Endothelial cell of umbilical vein (primary cell): Measurements from ENCODE around the gene PLEKHG4. TPM values are rescaled to one million over a fixed set of nuclear protein-coding genes. Genes with fewer than 3 reads are reported as not detected.

Experiments
- BruUV-seq: library from RNA; stranded (reverse); fragments of 400-500 nt; replicated peaks from 2 replicates; lab custom pipeline; 2021; lab: Mats Ljungman, UMichigan
- CTCF ChIA-PET: fragments of 300-600, 350-600 bp; sonication (Branson Sonifier 250); formaldehyde crosslinking; loops from one replicate; lab custom pipeline; 2021; ENCODE audit warnings: antibody characterized with exemption, inconsistent platforms; lab: Charles Lee
- POLR2A ChIA-PET: fragments of 300-600, 350-600 bp; sonication (Branson Sonifier 250); formaldehyde crosslinking; loops from one replicate; lab custom pipeline; 2021; ENCODE audit warnings: antibody characterized with exemption, inconsistent platforms; lab: Charles Lee
- DNase-seq: peaks from one replicate; pipeline ENCODE4 v3.0.0-alpha.2; 2011; ENCODE audit warnings: low read depth, low spot score
- FAIRE-seq: peaks from 2 replicates; lab custom pipeline; 2011; peaks lifted over from hg19 to GRCh38; lab: Jason Lieb, UNC
- H2AFZ ChIP-seq: 2 replicates; pipeline ENCODE4 v1.6.0; 2012; ENCODE audit warnings: low read depth, low read length, control low read depth, inconsistent platforms
- H3K27ac ChIP-seq: 2 replicates; pipeline ENCODE4 v1.5.1; 2011; ENCODE audit warnings: low read depth, mild to moderate bottlenecking, control low read depth, low read length, moderate library complexity; ENCODE audit not compliant: insufficient read depth
- H3K27me3 ChIP-seq, 2 experiments: 2 replicates each; pipeline versions ENCODE4 v1.6.0 to v1.6.1; 2011; ENCODE audit warnings: low read length in 2 of 2, mixed read lengths in 1 of 2; ENCODE audit not compliant: control insufficient read depth in 2 of 2, insufficient read depth in 2 of 2
- H3K36me3 ChIP-seq, 2 experiments: 2 replicates in 1 of 2; 3 replicates in 1 of 2; pipeline ENCODE4 v1.5.1; 2011; ENCODE audit warnings: low read length in 2 of 2, mild to moderate bottlenecking in 1 of 2, moderate library complexity in 1 of 2; ENCODE audit not compliant: control insufficient read depth in 2 of 2, insufficient read depth in 2 of 2; ENCODE audit errors: extremely low read depth in 1 of 2
- H3K4me1 ChIP-seq: 3 replicates; pipeline ENCODE4 v1.5.1; 2011; ENCODE audit warnings: mild to moderate bottlenecking, low read length; ENCODE audit not compliant: control insufficient read depth, insufficient read depth; ENCODE audit errors: extremely low read depth
- H3K4me2 ChIP-seq: 2 replicates; pipeline ENCODE4 v1.6.1; 2011; ENCODE audit warnings: low read length, control low read depth, mixed read lengths; ENCODE audit not compliant: insufficient read depth
- H3K4me3 ChIP-seq, 3 experiments: fragments of 200-600 bp in 1 of 3; sonication (generic), shearing (Covaris generic) in 1 of 3; replicated peaks in 1 of 3; 2 replicates each; pipeline ENCODE4 v1.5.1; 2011 to 2016; ENCODE audit warnings: control low read depth in 3 of 3, low read length in 3 of 3, mild to moderate bottlenecking in 2 of 3, inconsistent platforms in 1 of 3, low read depth in 1 of 3, moderate library complexity in 1 of 3; ENCODE audit not compliant: insufficient read depth in 1 of 3
- H3K79me2 ChIP-seq: 2 replicates; pipeline ENCODE4 v1.6.0; 2012; ENCODE audit warnings: low read length, inconsistent platforms; ENCODE audit not compliant: control insufficient read depth, insufficient read depth
- H3K9ac ChIP-seq: replicated peaks from 2 replicates; pipeline ENCODE3; 2011; ENCODE audit warnings: low read length, control low read depth; ENCODE audit not compliant: insufficient read depth; ENCODE audit errors: extremely low read depth
- H3K9me1 ChIP-seq: replicated peaks from 3 replicates; pipeline ENCODE4 v1.6.0; 2011; ENCODE audit warnings: mild to moderate bottlenecking, low read length; ENCODE audit not compliant: control insufficient read depth, insufficient read depth; ENCODE audit errors: extremely low read depth
- H3K9me3 ChIP-seq: replicated peaks from 2 replicates; pipeline ENCODE4 v1.5.1; 2012; ENCODE audit warnings: low read length, inconsistent platforms; ENCODE audit not compliant: control insufficient read depth, insufficient read depth
- H4K20me1 ChIP-seq: replicated peaks from 2 replicates; pipeline ENCODE3; 2011; ENCODE audit warnings: mild to moderate bottlenecking, low read length; ENCODE audit not compliant: control insufficient read depth, insufficient read depth; ENCODE audit errors: extremely low read depth
- CTCF ChIP-seq, 2 donors: IDR thresholded peaks; 1 replicate in 1 of 2; 2 replicates in 1 of 2; pipeline ENCODE4 v1.5.1; 2011; ENCODE audit warnings: low read length in 2 of 2, mild to moderate bottlenecking in 2 of 2, moderate library complexity in 2 of 2, control low read depth in 1 of 2, inconsistent platforms in 1 of 2, low read depth in 1 of 2; ENCODE audit not compliant: insufficient read depth in 1 of 2; ENCODE audit errors: extremely low read depth in 1 of 2
- EZH2 ChIP-seq: IDR thresholded peaks from 2 replicates; pipeline ENCODE4 v1.6.1; 2012; ENCODE audit warnings: borderline replicate concordance, low read depth, mild to moderate bottlenecking, moderate library complexity, low read length, inconsistent platforms; ENCODE audit not compliant: severe bottlenecking
- FOS ChIP-seq: IDR thresholded peaks from 2 replicates; pipeline ENCODE4 v1.6.1; 2011; ENCODE audit warnings: mild to moderate bottlenecking, low read length, moderate library complexity, borderline replicate concordance; ENCODE audit not compliant: insufficient read depth
- GATA2 ChIP-seq: IDR thresholded peaks from 2 replicates; pipeline ENCODE4 v1.7.0; 2011; ENCODE audit warnings: low read depth, mild to moderate bottlenecking, moderate library complexity, mixed read lengths, low read length; ENCODE audit not compliant: insufficient read length, insufficient read depth
- JUN ChIP-seq: IDR thresholded peaks from 2 replicates; pipeline ENCODE4 v1.6.1; 2011; ENCODE audit warnings: borderline replicate concordance, low read depth; ENCODE audit not compliant: insufficient read length, insufficient read depth
- MAX ChIP-seq: IDR thresholded peaks from 2 replicates; pipeline ENCODE4 v1.6.1; 2011; ENCODE audit not compliant: insufficient read depth, insufficient read length
- MYC ChIP-seq: IDR thresholded peaks from one replicate; pipeline ENCODE4 v1.6.1; 2011; ENCODE audit warnings: mild to moderate bottlenecking, low read depth, low read length
- POLR2A ChIP-seq: IDR thresholded peaks from 2 replicates; pipeline ENCODE4 v1.6.1; 2012; ENCODE audit warnings: low read depth, mild to moderate bottlenecking, control low read depth, low read length
- POLR2AphosphoS5 ChIP-seq: IDR thresholded peaks from 2 replicates; pipeline ENCODE4 v1.6.1; 2012; ENCODE audit warnings: low read depth, mild to moderate bottlenecking, control low read depth, low read length, moderate library complexity; ENCODE audit not compliant: insufficient read depth
- dilution Hi-C: fragments of 300-500 bp; cut with MboI; formaldehyde crosslinking; loops from one replicate; pipeline ENCODE4 v1.15.0; 2019; ENCODE audit warnings: low sequenced_read_pairs; ENCODE audit not compliant: extremely low pct_ligation_motif_present
- intact Hi-C: fragments of 100-400 bp; cut with micrococcal nuclease; formaldehyde crosslinking; loops from one replicate; pipeline ENCODE4 v1.10.0; 2022
- polyA plus RNA-seq, 4 experiments: library from polyadenylated mRNA; depleted of rRNA in 3 of 4; stranded (reverse) in 3 of 4; unstranded in 1 of 4; fragments of >200 nt; gene quantifications; 2 replicates each; pipeline versions ENCODE4 v1.2.1 to v1.2.3, GENCODE V29; 2011 to 2012; ENCODE audit warnings: missing spikeins in 1 of 4
- total RNA-seq: library from RNA; stranded (reverse); gene quantifications from 2 replicates; pipeline ENCODE4 v1.2.3, GENCODE V29; 2021

PLEKHG4 gene
- total and polyA plus RNA-seq, 2 donors (not counting 3 experiments of a cell fraction or from before 2014, with no cell fraction given): 26.6 to 34.8 TPM

- DNase-seq: no peak
- POLR2A ChIA-PET: no interaction called here
- Histone ChIP-seq H2AFZ (no peak overlapping the region), H3K27ac (no peak overlapping the region), H3K4me1 (peaks cover 4% of the 10 kb centered on the region), H3K4me3 (no peak overlapping the region), H3K27me3 (peaks cover 0 to 3% of the 10 kb centered on the region in 2 experiments), H3K9ac (no peak overlapping the region), H3K9me1 (no peaks in the 10 kb centered on the region), H3K79me2 (no peaks in the 10 kb centered on the region), H4K20me1 (no peaks in the 10 kb centered on the region), H3K9me3 (no peaks in the 10 kb centered on the region), H3K4me2 (no peak overlapping the region), H3K36me3 (no peaks in the 10 kb centered on the region)
- dilution Hi-C loops: no loop called here
- no peak for FAIRE-seq
- BruUV-seq: no TSS peak
- intact Hi-C loops: no loop called here
- CTCF ChIA-PET: no interaction called here
- no peak for TF ChIP-seq MYC
- no peak for TF ChIP-seq EZH2
- no peak for TF ChIP-seq GATA2
- no peak for TF ChIP-seq POLR2AphosphoS5
These were observed 24.4 kb upstream of the PLEKHG4 start for GRCh38 chr16:67254801-67255552.

- no TSS peak for BruUV-seq
- CTCF ChIA-PET: no interaction called here
These were observed 23.6 kb upstream of the PLEKHG4 start for GRCh38 chr16:67255553-67256221.

More at GRCh38 chr16:67255553-67256221, 23.6 kb upstream of the PLEKHG4 start:
- no peak for DNase-seq
- peaks cover 4% of the 10 kb centered on the region for H3K4me1 ChIP-seq
- dilution Hi-C loops: no loop called here
- no peaks in the 10 kb centered on the region for H3K27me3 ChIP-seq
- intact Hi-C loops: no loop called here
- H3K4me3 ChIP-seq: no peak overlapping the region
- TF ChIP-seq MYC (no peak), POLR2AphosphoS5 (no peak), JUN (no peak), GATA2 (no peak), CTCF (IDR thresholded peaks at IDR 0.05; ENCODE audit: extremely low read depth in 1 of 2, insufficient read depth in 1 of 2, low read depth in 1 of 2, low read length in 2 of 2) (no peak), FOS (no peak), POLR2A (no peak), EZH2 (no peak), MAX (no peak)
- no peaks in the 10 kb centered on the region for H3K36me3 ChIP-seq
- FAIRE-seq: no peak
- no peaks in the 10 kb centered on the region for H3K9me1 ChIP-seq
- no peaks in the 10 kb centered on the region for H3K79me2 ChIP-seq
- H3K4me2 ChIP-seq: no peak overlapping the region
- H4K20me1 ChIP-seq: no peaks in the 10 kb centered on the region
- no peak overlapping the region for H2AFZ ChIP-seq
- POLR2A ChIA-PET: no interaction called here
- H3K9me3 ChIP-seq: no peaks in the 10 kb centered on the region
- no peak overlapping the region for H3K27ac ChIP-seq
- no peak overlapping the region for H3K9ac ChIP-seq
